HG02870 (cell line): ENCODE measurements around the gene RHPN2.
"Not testable (repeated sequence)": the region's sequence is repeated elsewhere in the genome, so short reads cannot be mapped to it uniquely, and the experiment has no call there.

Source experiments
- ATAC-seq: cut with Tn5 transposase; IDR thresholded peaks from one replicate; pipeline ENCODE4 v1.9.1; 2021; ENCODE audit warnings: mild to moderate bottlenecking, moderate library complexity; ENCODE audit not compliant: unreplicated experiment

RHPN2 gene

DNA sequence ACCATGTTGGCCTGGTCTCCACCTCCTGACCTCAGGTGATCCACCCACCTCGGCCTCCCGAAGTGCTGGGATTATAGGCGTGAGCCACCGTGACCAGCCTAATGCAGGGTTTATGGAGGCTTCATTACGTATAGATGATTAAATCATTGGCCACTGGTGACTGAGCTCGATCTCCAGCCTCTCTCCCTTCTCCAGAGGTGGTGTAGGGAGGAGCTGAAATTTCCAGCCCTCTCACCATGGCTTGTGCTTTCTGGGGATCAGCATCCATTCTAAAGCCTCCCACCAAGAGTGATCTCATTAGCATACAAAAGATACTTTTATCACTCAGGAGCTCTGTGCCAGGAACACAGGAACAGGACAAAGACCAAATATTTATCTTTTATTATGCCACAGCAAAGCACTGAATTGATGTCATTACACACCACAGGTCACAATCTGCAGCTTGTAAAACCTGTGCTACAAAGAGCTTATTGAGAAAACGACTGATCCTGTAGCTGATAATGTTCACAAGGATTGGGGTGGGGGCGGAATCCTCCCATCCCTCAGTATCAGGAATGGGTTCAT lies 32.4 kb downstream of the RHPN2 start:
- no peak for ATAC-seq

- ATAC-seq = no peak
These were observed 34.9 kb downstream of the RHPN2 start for GRCh38 chr19:33029746-33030303.

DNA sequence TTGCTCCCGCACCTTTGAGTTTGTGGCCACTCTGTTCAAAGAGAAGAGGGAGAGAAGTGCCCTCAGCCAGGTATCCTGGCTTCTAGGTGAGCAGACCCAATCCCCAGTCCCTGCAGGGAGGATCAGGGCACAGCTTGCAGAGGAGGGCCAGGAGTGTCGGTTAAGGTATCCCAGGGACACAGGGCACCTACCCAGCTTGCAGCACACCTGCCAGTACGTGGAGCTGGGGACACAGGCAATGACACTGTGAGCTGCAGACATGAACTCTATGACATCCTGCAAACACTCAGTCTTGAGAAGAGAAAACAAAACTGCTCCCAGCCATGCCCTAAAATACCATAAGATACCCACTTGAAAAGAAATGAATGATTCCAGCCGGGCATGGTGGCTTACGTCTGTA lies 38.1 kb downstream of the RHPN2 start:
- not testable (repeated sequence) for ATAC-seq

DNA sequence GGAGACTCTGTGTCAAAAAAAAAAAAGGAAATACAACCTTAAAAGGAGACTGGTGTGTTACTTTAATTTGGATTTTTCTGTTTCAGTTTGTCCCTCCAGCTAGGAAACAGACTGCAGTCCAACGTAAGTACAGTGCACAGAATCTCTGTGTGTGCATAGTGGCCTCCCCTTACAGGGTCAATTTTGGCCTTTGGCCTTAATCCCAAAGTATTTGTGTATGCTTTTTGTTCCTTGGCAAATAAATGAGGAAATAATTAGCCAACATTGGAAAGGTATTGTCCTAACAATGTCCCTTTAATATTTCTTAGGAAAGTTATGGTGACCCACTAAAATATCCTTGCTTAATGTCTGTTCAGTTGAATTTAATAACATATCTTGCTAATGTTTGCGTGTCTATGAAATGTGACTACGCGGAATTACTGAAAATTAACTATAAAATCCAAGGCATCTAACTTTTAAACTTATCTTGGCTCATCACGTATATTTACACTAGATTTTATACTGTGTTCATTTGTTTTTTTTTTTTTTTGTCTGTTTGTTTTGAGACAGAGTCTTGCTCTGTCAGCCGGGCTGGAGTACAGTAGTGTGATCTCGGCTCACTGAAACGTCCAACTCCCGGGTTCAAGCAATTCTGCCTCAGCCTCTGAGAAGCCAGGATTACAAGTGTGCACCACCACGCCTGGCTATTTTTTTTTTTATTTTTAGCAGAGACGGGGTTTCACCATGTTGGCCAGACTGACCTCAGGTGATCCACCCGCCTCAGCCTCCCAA lies 39.0 kb downstream of the RHPN2 start:
- ATAC-seq = not testable (repeated sequence)

DNA sequence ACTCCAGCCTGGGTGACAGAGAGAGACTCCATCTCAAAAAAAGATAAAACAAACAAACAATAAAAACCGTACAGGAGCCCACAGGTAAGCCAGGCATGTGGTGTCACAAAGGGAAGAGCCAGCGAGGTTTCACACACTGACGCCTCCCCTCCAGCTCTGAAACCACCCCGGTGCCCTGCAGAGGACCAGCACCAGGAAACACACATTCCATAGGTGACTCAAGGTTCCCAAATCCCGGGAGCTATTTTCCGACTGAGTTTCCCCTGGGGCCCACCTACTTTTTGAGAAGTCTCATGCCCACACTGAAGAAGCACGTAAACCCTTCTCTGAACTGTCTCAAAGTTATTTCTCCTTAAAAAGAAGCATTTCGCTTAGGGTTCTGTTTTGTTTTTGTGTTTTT lies 40.3 kb downstream of the RHPN2 start:
- ATAC-seq = no peak

- no peak for ATAC-seq
These were observed 42.1 kb downstream of the RHPN2 start for GRCh38 chr19:33022472-33023116.

GRCh38 chr19:33010891-33011290 lies 53.8 kb downstream of the RHPN2 start:
- ATAC-seq = not testable (repeated sequence)

GRCh38 chr19:33008738-33009137 lies 56.0 kb downstream of the RHPN2 start:
- ATAC-seq = no peak

DNA sequence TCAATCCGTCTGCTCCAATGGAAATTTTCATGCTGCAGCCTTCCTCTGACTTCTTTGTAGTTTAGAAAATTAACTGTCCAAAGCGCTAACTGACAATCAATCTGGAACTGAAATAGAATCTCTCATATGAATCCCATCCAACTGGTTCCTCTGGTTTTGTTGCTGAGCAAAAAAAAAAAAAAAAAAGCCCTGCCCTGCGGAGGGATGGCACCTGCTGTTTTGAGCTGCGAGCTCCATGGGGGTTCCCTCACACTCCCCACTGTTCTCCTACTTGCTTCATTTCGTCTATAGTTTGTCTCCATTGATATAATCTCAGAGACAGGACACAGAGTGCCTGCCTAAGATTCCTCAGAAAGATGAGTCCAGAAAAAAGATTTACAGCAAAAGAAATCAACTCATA lies 59.2 kb downstream of the RHPN2 start:
- ATAC-seq = no peak

DNA sequence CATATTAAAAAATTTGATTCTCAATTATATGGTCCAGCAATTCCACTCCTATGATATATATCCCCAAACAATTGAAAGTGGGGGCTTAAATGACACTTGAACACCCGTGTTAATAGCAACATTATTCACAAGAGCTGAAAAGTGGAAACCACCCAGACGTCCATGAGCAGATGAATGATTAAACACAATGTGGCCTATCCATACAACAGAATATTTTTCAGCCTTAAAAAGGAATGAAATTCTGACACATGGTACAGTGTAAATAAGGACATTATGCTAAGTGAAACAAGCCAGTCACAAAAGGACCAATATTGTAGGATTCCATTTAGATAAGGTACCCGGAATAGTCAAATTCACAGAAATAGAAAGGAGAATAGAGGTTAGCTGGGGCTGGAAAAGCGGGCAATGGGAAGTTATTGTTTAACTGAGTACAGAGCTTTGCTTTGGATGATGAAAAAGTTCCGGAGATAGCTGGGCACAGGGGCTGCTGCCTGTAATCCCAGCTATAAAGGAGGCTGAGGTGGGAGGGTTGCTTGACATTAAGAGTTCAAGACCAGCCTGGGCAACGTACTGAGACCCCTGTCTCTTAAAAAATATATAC lies 61.2 kb downstream of the RHPN2 start:
- not testable (repeated sequence) for ATAC-seq

DNA sequence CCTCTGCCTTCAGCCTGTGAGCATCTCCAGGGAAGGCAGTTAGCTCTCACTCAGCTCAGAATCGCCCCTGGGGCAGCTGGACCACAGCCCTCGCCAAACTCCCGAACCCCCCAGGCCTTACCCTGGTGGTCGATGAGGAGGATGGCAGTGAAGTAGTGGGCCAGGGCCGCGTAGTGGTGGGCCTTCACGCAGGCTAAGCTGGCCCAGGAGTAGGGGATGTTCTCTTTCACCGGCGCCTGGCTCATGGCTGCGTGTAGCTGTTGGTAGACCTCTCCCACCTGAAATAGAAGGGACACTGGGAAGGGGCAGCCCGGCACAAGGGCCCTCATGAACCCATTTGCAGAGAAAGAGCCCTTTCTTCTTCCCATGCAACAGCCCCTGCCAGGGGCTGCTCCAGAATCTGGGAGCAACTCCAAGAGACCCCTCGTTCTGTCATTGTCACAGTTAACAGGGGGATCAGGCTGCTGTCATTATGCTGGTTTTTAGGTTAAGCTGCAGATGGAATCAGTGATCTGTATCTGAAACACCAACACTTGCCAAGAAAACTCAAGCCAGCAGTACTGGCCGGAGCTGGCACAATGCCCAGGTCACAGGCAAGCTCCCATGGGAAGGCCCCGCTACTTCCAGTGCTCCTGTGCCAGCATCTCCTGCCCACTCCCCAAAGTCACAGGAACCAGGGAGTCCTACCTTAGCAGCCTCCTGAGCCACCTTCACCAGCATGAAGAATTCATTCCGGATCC lies 62.4 kb downstream of the RHPN2 start:
- not testable (repeated sequence) for ATAC-seq

- ATAC-seq = no peak
These were observed 63.8 kb downstream of the RHPN2 start for GRCh38 chr19:33000910-33001309.

GRCh38 chr19:33000510-33000909 lies 64.2 kb downstream of the RHPN2 start:
- no peak for ATAC-seq

GRCh38 chr19:32998722-32999121 lies 66.0 kb downstream of the RHPN2 start:
- ATAC-seq = no peak

GRCh38 chr19:32997716-32998355 lies 66.9 kb downstream of the RHPN2 start:
- no peak for ATAC-seq

DNA sequence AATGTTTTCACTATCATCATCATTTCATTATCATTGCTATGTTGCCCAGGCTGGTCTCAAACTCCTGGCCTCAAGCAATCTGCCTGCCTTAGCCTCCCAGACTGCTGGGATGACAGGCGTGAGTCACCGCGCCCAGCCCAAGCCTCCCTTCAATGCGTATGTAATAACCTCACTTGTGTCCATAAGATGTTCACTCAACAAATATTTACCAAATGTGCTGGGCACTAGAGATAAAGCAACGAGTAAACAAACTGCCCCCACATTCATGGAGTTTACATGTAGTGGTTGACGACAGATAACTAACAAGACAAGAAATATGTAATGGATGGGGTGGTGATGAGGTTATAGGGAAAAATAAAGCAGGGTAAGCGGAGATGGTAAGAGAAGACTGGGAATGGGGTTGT lies 67.6 kb downstream of the RHPN2 start:
- not testable (repeated sequence) for ATAC-seq

GRCh38 chr19:32995966-32996365 lies 68.7 kb downstream of the RHPN2 start:
- not testable (repeated sequence) for ATAC-seq

DNA sequence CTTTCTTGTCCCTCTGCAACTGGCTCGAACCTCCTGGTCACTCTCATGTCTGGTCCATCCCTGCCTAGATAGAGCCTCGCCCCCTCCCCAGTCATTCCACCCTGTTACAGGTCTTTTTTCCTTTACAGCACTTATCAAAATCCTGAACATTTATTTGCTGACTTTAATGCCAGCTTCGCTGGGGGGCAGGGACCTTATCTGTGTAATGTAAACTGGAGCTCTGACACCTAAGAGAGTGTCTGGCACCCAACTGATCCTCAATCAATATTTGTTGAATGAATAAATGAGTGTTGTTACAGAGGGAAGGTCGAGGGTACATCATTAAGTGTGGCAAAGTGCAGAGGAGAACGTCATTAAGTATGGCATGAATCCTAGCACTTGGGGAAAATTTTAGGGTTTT lies 76.0 kb downstream of the RHPN2 start:
- no peak for ATAC-seq

GRCh38 chr19:32988254-32988653 lies 76.4 kb downstream of the RHPN2 start:
- not testable (repeated sequence) for ATAC-seq

DNA sequence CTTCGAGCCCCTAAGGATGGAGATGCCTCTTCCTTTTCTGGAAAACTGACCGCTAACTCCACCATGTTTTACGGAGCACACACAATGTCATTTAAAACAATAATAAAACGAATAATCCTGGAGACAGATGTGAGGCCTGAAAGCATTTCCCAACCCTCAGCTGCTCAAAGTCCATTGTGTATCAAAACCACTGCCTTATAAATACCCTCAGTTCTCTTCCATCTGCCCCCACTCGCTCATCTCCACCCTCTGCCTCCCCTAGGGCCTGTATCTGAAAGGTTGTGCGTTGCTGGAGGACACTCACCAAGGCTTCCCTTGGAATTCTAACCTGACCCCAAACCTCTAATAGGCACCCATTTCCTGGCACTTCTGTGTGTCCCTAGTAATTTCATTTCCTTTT lies 82.2 kb downstream of the RHPN2 start:
- not testable (repeated sequence) for ATAC-seq
